GF-D8 (cell line): ENCODE results near the gene LY6G5B.
A peak's percentile ranks its signal among the peaks of the same experiment; 100 is the strongest.

ENCODE experiments used
- DNase-seq: peaks from one replicate; lab custom pipeline; 2025; lab: John Stamatoyannopoulos, UW

LY6G5B gene

GRCh38 chr6:31641370-31641769 is 28.4 kb upstream of the LY6G5B start:
- DNase-seq = no peak

DNA sequence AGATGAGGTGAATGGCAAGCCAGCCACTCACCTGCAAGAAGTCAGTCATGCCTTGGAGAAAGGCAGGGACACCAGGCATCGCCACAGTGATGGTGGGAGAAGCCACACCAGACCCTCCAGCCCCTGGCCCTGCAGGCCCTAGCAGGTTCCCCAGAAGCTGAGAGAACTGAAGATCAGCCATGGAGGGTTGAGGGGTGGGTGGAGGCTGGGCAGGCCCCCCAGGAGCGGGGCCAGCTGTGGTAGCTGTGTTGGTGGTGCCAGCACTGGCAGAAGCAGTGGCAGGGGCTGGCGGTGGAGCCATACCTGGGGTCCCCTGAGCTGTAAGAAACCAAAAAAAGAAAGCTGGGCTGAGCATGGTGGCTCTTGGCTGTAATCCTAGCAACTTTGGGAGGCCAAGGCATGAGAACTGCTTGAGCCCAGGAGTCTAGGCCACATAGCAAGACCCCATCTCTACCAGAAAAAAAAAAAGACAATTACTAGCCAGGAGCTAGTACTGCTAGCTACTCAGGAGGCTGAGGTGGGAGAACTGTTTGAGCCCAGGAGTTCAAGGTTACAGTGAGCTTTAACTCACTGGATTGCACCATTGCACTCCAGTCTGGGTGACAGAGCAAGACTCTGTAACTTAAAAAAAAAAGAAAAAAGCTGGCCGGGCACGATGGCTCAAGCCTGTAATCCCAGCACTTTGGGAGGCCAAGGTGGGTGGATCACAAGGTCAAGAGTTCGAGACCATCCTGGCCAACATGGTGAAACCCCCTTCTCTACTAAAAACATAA is 26.8 kb upstream of the LY6G5B start:
- DNase-seq = no peak

- DNase-seq = no peak
These were observed 25.8 kb upstream of the LY6G5B start for GRCh38 chr6:31643818-31644454.

- DNase-seq = no peak
These were observed 24.5 kb upstream of the LY6G5B start for GRCh38 chr6:31645325-31645724.

GRCh38 chr6:31651602-31652191 is 18.1 kb upstream of the LY6G5B start:
- DNase-seq = peak; percentile 65

GRCh38 chr6:31652925-31653724 is 16.7 kb upstream of the LY6G5B start:
- DNase-seq = no peak

DNA sequence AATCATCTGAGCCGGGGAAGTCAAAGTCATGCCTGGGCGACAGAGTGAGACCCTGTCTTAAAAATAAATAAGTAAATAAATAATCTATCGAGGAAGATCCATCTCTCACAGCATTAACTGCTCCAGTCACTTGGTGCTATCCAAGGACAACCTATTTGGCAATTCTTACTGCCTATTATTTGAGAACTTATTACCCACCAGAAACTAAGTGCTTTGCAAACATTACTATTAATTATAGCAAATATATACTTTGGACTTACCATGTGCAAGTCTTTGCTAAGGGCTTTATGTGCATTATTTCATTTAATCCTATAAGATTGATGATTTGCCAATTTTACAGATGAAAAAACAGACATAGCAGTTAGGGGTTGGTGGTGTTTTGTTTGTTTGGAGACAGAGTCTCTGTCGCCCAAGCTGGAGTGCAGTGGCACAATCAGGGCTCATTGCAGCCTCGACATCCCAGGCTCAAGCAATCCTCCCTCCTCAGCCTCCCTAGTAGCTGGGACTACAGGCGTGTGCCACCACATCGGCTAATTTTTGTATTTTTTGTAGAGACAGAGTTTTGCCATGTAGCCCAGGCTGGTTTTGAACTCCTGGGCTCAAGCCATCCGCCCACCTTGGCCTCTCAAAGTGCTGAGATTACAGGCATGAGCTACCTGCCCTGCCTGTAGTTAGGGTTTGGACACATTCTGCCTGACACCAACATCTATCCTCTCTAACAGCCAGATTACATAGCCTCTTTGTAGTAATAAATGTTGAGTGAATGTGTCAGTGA is 15.0 kb upstream of the LY6G5B start:
- no peak for DNase-seq

- DNase-seq = no peak
These were observed 14.2 kb upstream of the LY6G5B start, which contains the start of gene APOM for GRCh38 chr6:31655349-31656237. APOM (plus strand) TSS chr6:31655894; CDS start chr6:31655967, 73 bp downstream.

- DNase-seq = no peak
These were observed 12.2 kb upstream of the LY6G5B start for GRCh38 chr6:31657406-31658157.

GRCh38 chr6:31658158-31658688 is 11.6 kb upstream of the LY6G5B start:
- DNase-seq = no peak

DNA sequence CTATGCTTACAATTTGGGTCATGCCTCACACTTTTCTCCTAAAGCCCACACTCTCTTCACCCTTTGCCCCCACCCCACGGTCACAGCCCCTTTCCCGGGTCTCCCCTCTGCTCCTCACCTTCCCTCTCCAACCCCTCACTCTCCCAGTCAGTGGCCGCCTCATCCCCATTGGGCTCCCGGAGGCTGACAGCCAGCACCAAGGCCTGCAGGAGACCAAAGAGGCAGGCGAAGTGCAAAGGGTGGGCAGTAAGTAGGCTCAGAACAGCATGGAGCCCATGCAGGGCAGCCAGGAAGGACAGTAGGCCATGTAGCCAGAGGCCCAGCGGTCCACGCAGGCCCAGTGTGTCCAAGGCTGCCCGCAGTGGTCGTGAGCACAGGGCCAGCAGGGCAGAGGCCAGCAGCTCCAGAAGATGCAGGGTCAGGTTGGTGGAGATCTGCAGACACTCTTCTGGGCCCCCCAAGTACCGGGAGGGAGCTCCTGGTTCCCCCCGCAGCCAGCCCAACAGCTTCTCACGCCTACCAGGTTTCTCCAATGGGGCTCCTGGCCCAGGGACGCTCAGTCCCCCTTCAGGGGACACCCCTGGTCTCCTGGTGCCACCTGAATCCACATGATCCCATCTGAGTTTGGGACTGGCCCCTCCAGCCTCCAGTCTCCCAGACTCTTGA is 10.7 kb upstream of the LY6G5B start:
- DNase-seq = no peak

GRCh38 chr6:31659649-31660380 is 10.0 kb upstream of the LY6G5B start:
- peak; percentile 16 for DNase-seq

GRCh38 chr6:31660381-31661261 is 9.2 kb upstream of the LY6G5B start, which contains the start of gene C6orf47:
C6orf47 (minus strand) TSS chr6:31660778; CDS start chr6:31659947, 831 bp downstream.
- peak; percentile 67 for DNase-seq

- DNase-seq = no peak
These were observed 8.3 kb upstream of the LY6G5B start for GRCh38 chr6:31661262-31662123.

DNA sequence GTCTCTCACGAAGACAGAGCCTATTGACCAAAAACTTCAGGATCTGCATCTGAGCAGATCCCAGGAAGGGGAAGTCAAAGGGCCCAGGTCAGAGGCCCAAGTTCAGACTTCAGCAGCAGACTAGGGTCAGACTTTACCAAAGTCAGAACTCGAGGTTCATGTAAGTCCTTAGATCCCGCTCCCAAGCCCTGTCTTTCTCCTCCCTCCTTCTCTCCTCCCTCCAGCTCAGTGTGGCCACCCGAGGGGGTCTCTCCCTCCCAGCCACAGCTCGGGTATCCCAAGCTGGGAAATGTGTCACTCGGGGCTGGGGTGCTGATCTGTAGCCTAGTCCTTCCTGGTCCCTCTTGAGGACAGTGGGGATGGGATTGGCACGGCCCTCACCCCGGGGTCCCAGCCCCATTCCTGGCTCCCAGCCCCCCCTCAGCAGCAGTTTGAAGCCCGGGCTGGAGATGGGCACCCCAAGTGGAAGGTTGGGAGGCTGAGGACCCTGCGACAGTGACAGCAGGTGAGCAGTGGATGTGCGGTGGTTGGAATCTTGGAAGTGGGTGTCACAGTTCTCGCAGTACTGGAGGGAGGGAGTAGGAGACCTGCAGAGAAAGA is 7.6 kb upstream of the LY6G5B start:
- DNase-seq = no peak
